Activated naive CD8-positive, alpha-beta T cell treated with anti-CD3 and anti-CD28 coated beads, Interleukin-2, amount 50 U/mL, for 24 hours (primary cell): ENCODE measurements around the gene TAF13.

Source experiments
- ATAC-seq: fragments of 150-1000 bp; cut with Tn5 transposase; one replicate; pipeline ENCODE4 v1.10.0; 2021
- DNase-seq: peaks from one replicate; pipeline ENCODE4 v3.0.0; 2021
- H3K27ac Mint-ChIP-seq: one replicate; pipeline ENCODE4 v1.8.0; 2021; ENCODE audit warnings: mild to moderate bottlenecking, mixed read lengths
- H3K27me3 Mint-ChIP-seq: one replicate; pipeline ENCODE4 v1.8.0; 2021; ENCODE audit warnings: mixed read lengths
- H3K36me3 Mint-ChIP-seq: one replicate; pipeline ENCODE4 v1.8.0; 2021; ENCODE audit warnings: low read depth, mixed read lengths
- H3K4me1 Mint-ChIP-seq: one replicate; pipeline ENCODE4 v1.8.0; 2021; ENCODE audit warnings: mixed read lengths
- H3K4me3 Mint-ChIP-seq: one replicate; pipeline ENCODE4 v1.8.0; 2021; ENCODE audit warnings: mild to moderate bottlenecking, moderate library complexity, mixed read lengths
- H3K9me3 Mint-ChIP-seq: one replicate; pipeline ENCODE4 v1.8.0; 2021; ENCODE audit warnings: mixed read lengths

TAF13 gene

GRCh38 chr1:109075531-109076490 is at the start of gene TAF13:
TSS of gene TAF13 (minus strand) at chr1:109076003. CDS start at chr1:109075947, 56 bp downstream.
- Mint-ChIP-seq H3K4me1 (peaks cover 16% of the 10 kb centered on the region), H3K9me3 (no peaks in the 10 kb centered on the region), H3K4me3 (peak within 1 kb of the TSS; percentile 98), H3K27ac (peak within 1 kb of the TSS; percentile 95), H3K36me3 (peaks cover 6% of the 10 kb centered on the region), H3K27me3 (no peaks in the 10 kb centered on the region)
- ATAC-seq (peak; percentile 100), DNase-seq (peak; percentile 92)

DNA sequence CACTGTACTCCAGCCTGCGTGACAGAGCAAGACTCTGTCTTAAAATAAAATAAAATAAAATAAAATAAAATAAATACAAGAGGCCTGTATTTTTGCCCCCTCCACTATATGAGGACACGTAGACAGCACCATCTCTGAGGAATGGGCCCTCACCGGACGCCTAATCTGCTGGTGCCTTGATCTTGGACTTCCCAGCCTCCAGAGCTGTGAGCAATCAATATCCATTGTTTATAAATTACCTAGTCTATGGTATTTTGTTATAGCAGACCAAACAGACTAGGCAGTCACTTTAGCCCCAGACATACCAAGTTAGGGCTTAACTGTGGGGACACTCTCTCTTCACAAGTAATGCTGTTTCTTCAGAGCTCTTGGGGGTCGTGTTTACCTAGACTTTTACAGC is 44.6 kb upstream of the TAF13 start:
- H3K4me3 Mint-ChIP-seq = no peak overlapping the region
- ATAC-seq = no peak
- no peaks in the 10 kb centered on the region for H3K27me3 Mint-ChIP-seq
- no peaks in the 10 kb centered on the region for H3K9me3 Mint-ChIP-seq
- no peak for DNase-seq
- H3K36me3 Mint-ChIP-seq = peaks cover 9% of the 10 kb centered on the region
- H3K27ac Mint-ChIP-seq = no peak overlapping the region
- peaks cover 22% of the 10 kb centered on the region for H3K4me1 Mint-ChIP-seq

DNA sequence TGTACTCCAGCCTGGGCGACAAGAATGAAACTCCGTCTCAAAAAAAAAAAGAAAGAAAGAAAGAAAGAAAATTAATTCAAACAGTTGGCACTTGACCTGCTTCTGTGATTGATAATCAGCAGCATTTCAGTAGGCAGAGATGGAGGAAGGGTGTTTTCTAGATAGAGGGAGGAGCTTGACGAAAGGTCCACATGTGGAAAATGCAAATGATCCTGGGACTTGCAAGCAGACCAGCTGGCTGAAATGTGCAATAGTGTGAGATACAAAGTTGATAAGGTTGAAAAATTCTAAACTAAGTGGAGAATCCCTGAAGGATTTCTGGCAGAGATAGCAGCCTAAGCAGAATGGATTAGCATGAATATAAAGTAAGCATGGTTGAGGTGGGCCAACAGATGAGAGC is 42.3 kb upstream of the TAF13 start:
- DNase-seq (no peak), ATAC-seq (no peak)
- Mint-ChIP-seq H3K4me1 (peaks cover 41% of the 10 kb centered on the region), H3K36me3 (peaks cover 9% of the 10 kb centered on the region), H3K27me3 (peaks cover 8% of the 10 kb centered on the region), H3K27ac (no peak overlapping the region), H3K4me3 (no peak overlapping the region), H3K9me3 (no peaks in the 10 kb centered on the region)

- no peak for DNase-seq
- Mint-ChIP-seq H3K4me1 (peaks cover 51% of the 10 kb centered on the region), H3K27me3 (peaks cover 14% of the 10 kb centered on the region), H3K27ac (peak overlapping the region; percentile 93), H3K9me3 (no peaks in the 10 kb centered on the region), H3K4me3 (peak overlapping the region; percentile 35), H3K36me3 (peaks cover 9% of the 10 kb centered on the region)
- no peak for ATAC-seq
Measured at GRCh38 chr1:109116286-109116685, 40.5 kb upstream of the TAF13 start.

DNA sequence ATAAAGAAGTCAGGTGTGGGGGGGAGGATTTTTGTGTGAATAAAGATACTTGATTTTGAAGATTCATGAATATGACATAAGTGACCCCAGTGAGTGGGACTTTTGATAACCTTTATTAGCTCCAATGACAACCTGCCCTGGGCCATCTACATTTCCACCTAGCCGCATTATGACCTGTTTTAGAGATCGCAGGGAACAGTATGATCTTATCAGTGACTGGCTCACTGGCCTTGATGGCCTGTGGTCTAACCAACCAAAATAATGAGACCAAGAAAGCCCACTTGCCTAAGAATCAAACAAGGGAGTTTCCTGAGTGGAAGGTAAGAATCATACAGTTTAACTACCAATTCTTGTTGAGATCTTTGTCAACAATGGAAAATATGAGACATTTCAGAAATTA is 39.9 kb upstream of the TAF13 start:
- ATAC-seq (peak; percentile 59), DNase-seq (no peak)
- Mint-ChIP-seq H3K4me3 (peak overlapping the region; percentile 35), H3K27ac (peak overlapping the region; percentile 93), H3K9me3 (no peaks in the 10 kb centered on the region), H3K4me1 (peaks cover 51% of the 10 kb centered on the region), H3K27me3 (peaks cover 14% of the 10 kb centered on the region), H3K36me3 (peaks cover 9% of the 10 kb centered on the region)

DNA sequence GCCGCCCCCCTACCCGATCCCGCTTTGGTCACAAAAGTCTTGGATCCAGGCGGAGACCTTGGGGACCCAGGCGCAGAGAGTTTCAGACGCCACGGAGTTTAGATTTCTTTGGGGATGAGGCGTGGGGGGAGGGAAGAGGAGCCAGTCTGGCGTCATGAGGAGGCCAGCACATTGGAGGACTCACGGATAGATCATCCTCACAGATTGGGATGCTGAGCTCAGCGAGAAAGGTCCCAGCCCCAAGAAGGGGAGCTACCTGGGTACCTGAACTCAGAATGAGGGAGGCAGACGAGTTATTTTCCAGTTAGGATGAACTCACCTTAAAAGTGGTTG is 38.5 kb upstream of the TAF13 start:
- H3K27ac Mint-ChIP-seq = peak overlapping the region; percentile 30

DNA sequence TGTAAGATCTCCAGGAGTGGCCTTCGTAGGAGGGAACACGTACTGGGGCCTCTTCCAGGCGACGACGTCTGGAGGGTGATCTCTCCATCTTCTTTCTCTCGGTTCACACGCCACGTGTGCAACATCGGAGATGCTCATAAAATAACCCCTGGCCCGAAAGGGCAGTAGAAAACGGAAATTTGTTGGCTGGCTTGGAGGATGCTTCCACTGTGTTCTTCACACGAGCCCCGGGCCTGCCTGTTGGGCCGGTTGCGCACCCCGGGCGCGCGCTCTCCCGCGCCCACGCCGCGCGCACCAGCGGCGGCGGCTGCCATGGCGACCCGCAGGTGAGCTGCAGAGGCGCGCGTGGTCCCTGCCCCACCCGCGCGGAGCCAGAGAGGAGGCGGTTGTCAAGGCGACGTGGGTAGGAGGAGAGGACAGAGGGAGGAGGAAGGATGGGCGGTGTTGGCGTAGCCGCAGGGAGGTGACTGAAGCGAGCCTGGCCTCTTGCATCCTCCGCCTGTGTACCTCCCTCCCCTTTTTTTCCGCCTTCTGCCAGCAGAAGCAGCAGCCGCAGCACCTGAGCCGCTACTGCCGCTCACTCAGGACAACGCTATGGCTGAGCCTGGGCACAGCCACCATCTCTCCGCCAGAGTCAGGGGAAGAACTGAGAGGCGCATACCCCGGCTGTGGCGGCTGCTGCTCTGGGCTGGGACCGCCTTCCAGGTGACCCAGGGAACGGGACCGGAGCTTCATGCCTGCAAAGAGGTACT is 38.0 kb upstream of the TAF13 start, which contains the start of gene ELAPOR1:
TSS of gene ELAPOR1 (plus strand) at position 526 of the 752 bp plus-strand sequence. CDS start at position 595, 69 bp downstream.
- Mint-ChIP-seq H3K36me3 (peaks cover 9% of the 10 kb centered on the region), H3K9me3 (no peaks in the 10 kb centered on the region), H3K4me3 (peak within 1 kb of the TSS; percentile 76), H3K4me1 (peaks cover 59% of the 10 kb centered on the region), H3K27me3 (peaks cover 14% of the 10 kb centered on the region), H3K27ac (peak within 1 kb of the TSS; percentile 76)
- DNase-seq (peak; percentile 73), ATAC-seq (peak; percentile 65)

More for the DNA sequence above, 38.5 kb upstream of the TAF13 start:
- ATAC-seq (no peak), DNase-seq (no peak)
- H3K36me3 Mint-ChIP-seq = peaks cover 9% of the 10 kb centered on the region
- peak overlapping the region; percentile 76 for H3K4me3 Mint-ChIP-seq
- H3K9me3 Mint-ChIP-seq = no peaks in the 10 kb centered on the region
- peaks cover 14% of the 10 kb centered on the region for H3K27me3 Mint-ChIP-seq
- peaks cover 59% of the 10 kb centered on the region for H3K4me1 Mint-ChIP-seq

- Mint-ChIP-seq H3K27me3 (peaks cover 14% of the 10 kb centered on the region), H3K9me3 (no peaks in the 10 kb centered on the region), H3K27ac (peak overlapping the region; percentile 76), H3K4me3 (peak overlapping the region; percentile 76), H3K36me3 (peaks cover 7% of the 10 kb centered on the region), H3K4me1 (peaks cover 58% of the 10 kb centered on the region)
- DNase-seq = peak; percentile 95
- ATAC-seq = peak; percentile 53
Measured at GRCh38 chr1:109112652-109113285, 37.0 kb upstream of the TAF13 start.

- Mint-ChIP-seq H3K9me3 (no peaks in the 10 kb centered on the region), H3K4me1 (peaks cover 57% of the 10 kb centered on the region), H3K27me3 (peaks cover 14% of the 10 kb centered on the region), H3K27ac (no peak overlapping the region), H3K36me3 (peaks cover 7% of the 10 kb centered on the region), H3K4me3 (no peak overlapping the region)
- DNase-seq (no peak), ATAC-seq (no peak)
Measured at GRCh38 chr1:109112056-109112651, 36.4 kb upstream of the TAF13 start.

- H3K27ac Mint-ChIP-seq = no peak overlapping the region
- no peak for ATAC-seq
Measured at GRCh38 chr1:109111386-109112055, 35.7 kb upstream of the TAF13 start.

DNA sequence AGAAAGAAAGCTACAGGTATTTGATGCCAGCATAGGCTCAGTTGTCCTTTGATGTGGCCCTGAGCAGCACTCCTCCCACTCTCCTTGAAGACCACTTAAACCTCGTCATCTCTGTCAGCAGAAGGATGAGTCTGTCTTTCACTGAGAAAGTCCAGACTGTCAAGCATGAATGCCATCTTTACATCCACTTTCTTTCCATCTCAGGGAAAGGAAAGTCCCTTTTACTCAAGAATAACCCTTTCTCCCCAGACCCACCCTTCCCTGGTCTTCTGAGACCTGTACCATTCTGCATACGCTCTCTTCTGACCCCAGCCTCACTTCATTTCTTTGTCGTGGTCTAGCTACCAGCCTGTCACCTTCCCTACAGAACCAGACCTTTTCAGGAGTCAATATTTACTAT is 34.1 kb upstream of the TAF13 start:
- ATAC-seq (peak; percentile 35), DNase-seq (no peak)
- Mint-ChIP-seq H3K27ac (peak overlapping the region; percentile 2), H3K9me3 (no peaks in the 10 kb centered on the region), H3K4me3 (no peak overlapping the region), H3K4me1 (peaks cover 36% of the 10 kb centered on the region), H3K27me3 (peaks cover 14% of the 10 kb centered on the region), H3K36me3 (no peaks in the 10 kb centered on the region)

More at GRCh38 chr1:109111386-109112055, 35.7 kb upstream of the TAF13 start:
- Mint-ChIP-seq H3K9me3 (no peaks in the 10 kb centered on the region), H3K27me3 (peaks cover 14% of the 10 kb centered on the region), H3K4me3 (no peak overlapping the region), H3K4me1 (peaks cover 50% of the 10 kb centered on the region), H3K36me3 (peaks cover 7% of the 10 kb centered on the region)
- no peak for DNase-seq

- Mint-ChIP-seq H3K9me3 (no peaks in the 10 kb centered on the region), H3K36me3 (peaks cover 12% of the 10 kb centered on the region), H3K27me3 (peaks cover 3% of the 10 kb centered on the region), H3K27ac (no peak overlapping the region), H3K4me3 (no peak overlapping the region), H3K4me1 (peaks cover 22% of the 10 kb centered on the region)
- ATAC-seq = no peak
- DNase-seq = no peak
Measured at GRCh38 chr1:109107785-109108184, 32.0 kb upstream of the TAF13 start.

- ATAC-seq = no peak
- H3K27me3 Mint-ChIP-seq = no peaks in the 10 kb centered on the region
Measured at GRCh38 chr1:109105881-109106280, 30.1 kb upstream of the TAF13 start.

More at GRCh38 chr1:109105881-109106280, 30.1 kb upstream of the TAF13 start:
- peaks cover 19% of the 10 kb centered on the region for H3K4me1 Mint-ChIP-seq
- no peaks in the 10 kb centered on the region for H3K9me3 Mint-ChIP-seq
- no peak overlapping the region for H3K4me3 Mint-ChIP-seq
- peaks cover 22% of the 10 kb centered on the region for H3K36me3 Mint-ChIP-seq
- H3K27ac Mint-ChIP-seq = no peak overlapping the region
- DNase-seq = no peak
